IMR-90 (cell line): Measurements from ENCODE around the gene ANO1.

Source experiments
- BHLHE40 ChIP-seq: fragments of 150-350 bp; IDR thresholded peaks from 2 replicates; pipeline ENCODE4 v1.6.1; 2016; ENCODE audit warnings: mild to moderate bottlenecking, low read depth, low read length
- CEBPB ChIP-seq: IDR thresholded peaks from 2 replicates; pipeline ENCODE4 v1.6.1; 2012; ENCODE audit warnings: low read depth, low read length, improper control_type of control experiment
- CTCF ChIP-seq: conservative IDR thresholded peaks from 2 replicates; pipeline ENCODE4 v1.5.1; 2012; ENCODE audit warnings: mild to moderate bottlenecking, low read depth, low read length, improper control_type of control experiment
- MXI1 ChIP-seq: IDR thresholded peaks from 2 replicates; pipeline ENCODE4 v1.6.1; 2012; ENCODE audit warnings: low read depth, mild to moderate bottlenecking, low read length, moderate library complexity, borderline replicate concordance
- RAD21 ChIP-seq: IDR thresholded peaks from 2 replicates; pipeline ENCODE4 v1.6.1; 2012; ENCODE audit warnings: low read length, improper control_type of control experiment
- RCOR1 ChIP-seq: IDR thresholded peaks from 2 replicates; pipeline ENCODE4 v1.6.1; 2012; ENCODE audit warnings: mild to moderate bottlenecking, low read length, improper control_type of control experiment; ENCODE audit not compliant: insufficient replicate concordance

GRCh38 chr11:70133771-70134335 is 55.7 kb downstream of the ANO1 start:
- TF ChIP-seq CTCF (no peak), CEBPB (no peak), RAD21 (no peak), MXI1 (no peak), BHLHE40 (no peak), RCOR1 (no peak)
